GM12878 (cell line): ENCODE measurements around the gene ARHGAP26. TPM values are rescaled to one million over a fixed set of nuclear protein-coding genes. Genes with fewer than 3 reads are reported as not detected.

Source experiments
- ATAC-seq: fragments of 200-7000 bp; cut with Tn5 transposase; 3 replicates; pipeline ENCODE4 v1.9.1; 2020; ENCODE audit warnings: mild to moderate bottlenecking, moderate library complexity
- BruUV-seq: library from RNA; stranded (reverse); fragments of 400-500 nt; replicated peaks from 2 replicates; lab custom pipeline; 2021; lab: Mats Ljungman, UMichigan
- CTCF ChIA-PET: fragments of 300-600 bp; sonication (Branson Sonifier 250); formaldehyde crosslinking; extraction: SDS; loops from one replicate; lab custom pipeline; 2021; ENCODE audit warnings: inconsistent platforms; lab: Yijun Ruan, JAX
- POLR2A ChIA-PET: fragments of 350-600 bp; formaldehyde crosslinking; extraction: SDS; loops from one replicate; lab custom pipeline; 2021; ENCODE audit warnings: inconsistent platforms; lab: Charles Lee
- RAD21 ChIA-PET: fragments of 300-600 bp; sonication (Branson Sonifier 250); formaldehyde crosslinking; loops from one replicate; lab custom pipeline; 2023; ENCODE audit warnings: antibody characterized with exemption; ENCODE audit not compliant: unreplicated experiment; lab: Charles Lee
- SMC1A ChIA-PET: fragments of 300-600 bp; sonication (Branson Sonifier 250); formaldehyde crosslinking; loops from one replicate; lab custom pipeline; 2023; ENCODE audit not compliant: unreplicated experiment, uncharacterized antibody; lab: Charles Lee
- DNase-seq: peaks from one replicate; pipeline ENCODE4 v3.0.0-alpha.2; 2011; ENCODE audit warnings: low read depth, low spot score
- FAIRE-seq: peaks from 3 replicates; lab custom pipeline; 2011; peaks lifted over from hg19 to GRCh38; lab: Jason Lieb, UNC
- H2AFZ ChIP-seq: 2 replicates; pipeline ENCODE4 v1.6.0; 2011; ENCODE audit warnings: low read depth, low read length, control low read depth; ENCODE audit not compliant: control insufficient read depth
- H3K27ac ChIP-seq: 2 replicates; pipeline ENCODE4 v1.5.1; 2011; ENCODE audit warnings: control low read depth; ENCODE audit not compliant: control insufficient read depth, insufficient read depth
- H3K27me3 ChIP-seq, 2 experiments: replicated peaks in 1 of 2; 2 replicates each; pipeline versions ENCODE4 v1.6.0 to v1.6.1; 2011; ENCODE audit warnings: low read length in 1 of 2; ENCODE audit not compliant: control insufficient read depth in 2 of 2, insufficient read depth in 2 of 2
- H3K36me3 ChIP-seq, 2 experiments: 2 replicates each; pipeline ENCODE4 v1.5.1; 2011; ENCODE audit warnings: low read length in 1 of 2; ENCODE audit not compliant: control insufficient read depth in 2 of 2, insufficient read depth in 2 of 2
- H3K4me1 ChIP-seq: 2 replicates; pipeline ENCODE4 v1.6.1; 2011; ENCODE audit warnings: mild to moderate bottlenecking, low read length, moderate library complexity, mixed read lengths; ENCODE audit not compliant: control insufficient read depth, insufficient read depth
- H3K4me2 ChIP-seq: 2 replicates; pipeline ENCODE4 v1.6.0; 2011; ENCODE audit warnings: control low read depth; ENCODE audit not compliant: control insufficient read depth, insufficient read depth
- H3K4me3 ChIP-seq: fragments of 200-600 bp; sonication (generic); 2 replicates; pipeline ENCODE4 v1.5.1; 2016
- H3K79me2 ChIP-seq: 2 replicates; pipeline ENCODE4 v1.6.0; 2011; ENCODE audit warnings: low read length; ENCODE audit not compliant: control insufficient read depth, insufficient read depth
- H3K9ac ChIP-seq: 2 replicates; pipeline ENCODE4 v1.8.0; 2011; ENCODE audit warnings: low read length, control low read depth, mixed read lengths; ENCODE audit not compliant: control insufficient read depth, insufficient read depth
- H3K9me3 ChIP-seq: replicated peaks from 3 replicates; pipeline ENCODE4 v1.5.1; 2011; ENCODE audit warnings: mild to moderate bottlenecking, low read length; ENCODE audit not compliant: control insufficient read depth, insufficient read depth
- H4K20me1 ChIP-seq: 2 replicates; pipeline ENCODE4 v1.6.0; 2011; ENCODE audit not compliant: control insufficient read depth, insufficient read depth
- CEBPZ ChIP-seq: fragments of 150-350 bp; IDR thresholded peaks from 2 replicates; pipeline ENCODE4 v1.6.1; 2016; ENCODE audit warnings: low read depth, low read length
- CREB1 ChIP-seq: IDR thresholded peaks from 2 replicates; pipeline ENCODE4 v1.6.1; 2012; ENCODE audit warnings: low read depth, mild to moderate bottlenecking, inconsistent platforms
- E4F1 ChIP-seq: fragments of 450-650 bp; IDR thresholded peaks from 2 replicates; pipeline ENCODE4 v1.6.1; 2018; ENCODE audit warnings: borderline replicate concordance, mild to moderate bottlenecking; ENCODE audit not compliant: partially characterized antibody
- JUND ChIP-seq: IDR thresholded peaks from 2 replicates; pipeline ENCODE4 v1.6.1; 2012; ENCODE audit warnings: low read depth, mild to moderate bottlenecking, low read length, improper control_type of control experiment, moderate library complexity
- NFIC ChIP-seq: IDR thresholded peaks from 2 replicates; pipeline ENCODE4 v1.6.1; 2012; ENCODE audit warnings: low read depth, mild to moderate bottlenecking, inconsistent platforms, low read length, moderate library complexity
- POLR2AphosphoS5 ChIP-seq: IDR thresholded peaks from 2 replicates; pipeline ENCODE4 v1.6.1; 2011; ENCODE audit warnings: mild to moderate bottlenecking, low read length, inconsistent platforms
- POU2F2 ChIP-seq: IDR thresholded peaks from 3 replicates; pipeline ENCODE4 v1.6.1; 2011; ENCODE audit warnings: low read depth, mild to moderate bottlenecking, low read length, borderline replicate concordance
- SKIL ChIP-seq: fragments of 450-650 bp; IDR thresholded peaks from 2 replicates; pipeline ENCODE4 v1.6.1; 2017; ENCODE audit warnings: mild to moderate bottlenecking, low read depth, inconsistent platforms; ENCODE audit not compliant: poor library complexity, severe bottlenecking
- SUPT20H ChIP-seq: IDR thresholded peaks from 2 replicates; pipeline ENCODE4 v1.6.1; 2011; ENCODE audit warnings: low read depth, mild to moderate bottlenecking, low read length, moderate library complexity, borderline replicate concordance; ENCODE audit not compliant: control insufficient read depth
- TCF12 ChIP-seq: IDR thresholded peaks from 2 replicates; pipeline ENCODE4 v1.6.1; 2011; ENCODE audit warnings: low read depth, mild to moderate bottlenecking, low read length
- USF1 ChIP-seq: IDR thresholded peaks from 2 replicates; pipeline ENCODE4 v1.6.1; 2011; ENCODE audit warnings: borderline replicate concordance, low read depth, mild to moderate bottlenecking, moderate library complexity, mixed read lengths, low read length; ENCODE audit not compliant: insufficient read depth; ENCODE audit errors: extremely low read length
- WRNIP1 ChIP-seq: IDR thresholded peaks from 2 replicates; pipeline ENCODE4 v1.6.1; 2011; ENCODE audit warnings: low read depth, low read length, improper control_type of control experiment, borderline replicate concordance
- WGBS: methylation state at CpG from one replicate; pipeline ENCODE4 v1.1.6; 2016; ENCODE audit warnings: low lambda C conversion rate; ENCODE audit not compliant: insufficient replicate concordance, insufficient coverage; ENCODE audit errors: missing lambda C conversion rate; 5-methylcytosine and 5-hydroxymethylcytosine counted together
- in situ Hi-C: fragments of 300-500 bp; cut with MboI; formaldehyde crosslinking; loops from 9 replicates; pipeline ENCODE4 v1.14.3; 2018; ENCODE audit warnings: mixed read lengths
- intact Hi-C: fragments of 100-400 bp; cut with micrococcal nuclease; formaldehyde crosslinking; loops from one replicate; pipeline ENCODE4 v1.14.2; 2022; ENCODE audit not compliant: unreplicated experiment
- polyA plus RNA-seq, 11 experiments: library from polyadenylated mRNA; depleted of rRNA in 4 of 11; unstranded in 6 of 11; stranded (reverse) in 5 of 11; fragments of >200 nt; fragmentation: Nextera tagmentation in 4 of 11; fragmentation: Illumina TruSeq in 1 of 11; extraction: Ambion mirVana in 4 of 11; extraction: Trizol in 1 of 11; gene quantifications; 1 replicate in 1 of 11; 2 replicates in 10 of 11; pipeline versions ENCODE4 v1.2.1 to v1.2.3, GENCODE V29; 2011 to 2016; ENCODE audit warnings: inconsistent platforms in 2 of 11, missing spikeins in 2 of 11, low read depth in 1 of 11
- total RNA-seq, 4 experiments: library from RNA; depleted of rRNA in 3 of 4; stranded (reverse); fragments of >200 nt in 3 of 4; fragmentation: Illumina TruSeq in 1 of 4; extraction: Trizol in 1 of 4; gene quantifications; 2 replicates each; pipeline versions ENCODE4 v1.2.1 to v1.2.3, GENCODE V29; 2013 to 2021

Gene ARHGAP26
- total and polyA plus RNA-seq, 10 of the 15 experiments (the other 5 are each of a cell fraction or from before 2014, with no cell fraction given): 9.4 to 41.5 (median 19.3) TPM

- intact Hi-C loops: loop anchor here (2.0 kb wide), 1 partner anchor 94 kb away; no protein-coding TSS in a partner anchor
- SMC1A ChIA-PET: interaction anchor here (0.7 to 2.2 kb wide), 4 partner anchors 11 to 98 kb away, joined by 3 to 10 read pairs (median 4); no protein-coding TSS in a partner anchor
- no peak for DNase-seq
- H3K4me2 ChIP-seq: peak overlapping the region; percentile 9; the same call in 1 of the 2 replicates
- H3K9me3 ChIP-seq: no peaks in the 10 kb centered on the region
- no peak overlapping the region for H3K4me3 ChIP-seq
- POLR2A ChIA-PET: no interaction called here
- no peaks in the 10 kb centered on the region for H4K20me1 ChIP-seq
- in situ Hi-C loops: no loop called here
- no TSS peak for BruUV-seq
- H3K79me2 ChIP-seq: peaks cover 5% of the 10 kb centered on the region; the same call in 1 of the 2 replicates
- RAD21 ChIA-PET: interaction anchor here (1.0 to 1.4 kb wide), 4 partner anchors 58 to 110 kb away, joined by 3 to 9 read pairs (median 4); no protein-coding TSS in a partner anchor
- TF ChIP-seq SKIL: no peak
- TF ChIP-seq CEBPZ: no peak
- TF ChIP-seq E4F1: no peak
- TF ChIP-seq CREB1: no peak
- no peak for TF ChIP-seq JUND
- TF ChIP-seq POU2F2: no peak
- no peak for TF ChIP-seq TCF12
- no peak for TF ChIP-seq WRNIP1
- TF ChIP-seq USF1: no peak
- TF ChIP-seq NFIC: no peak
- TF ChIP-seq POLR2AphosphoS5: no peak
- no peak for TF ChIP-seq SUPT20H
- no peaks in the 10 kb centered on the region for H3K36me3 ChIP-seq
- no peak overlapping the region for H3K27ac ChIP-seq
- H3K9ac ChIP-seq: no peak overlapping the region
- no peak for ATAC-seq
- peaks cover 0 to 3% of the 10 kb centered on the region in 2 experiments; a peak in 3 of 4 replicates for H3K27me3 ChIP-seq
- CTCF ChIA-PET: interaction anchor here (0.9 to 3.5 kb wide), 7 partner anchors 14 to 118 kb away, joined by 3 to 15 read pairs (median 5); no protein-coding TSS in a partner anchor
- FAIRE-seq: no peak
- H2AFZ ChIP-seq: no peak overlapping the region
- 66% methylated on average over 6 of the region's 6 CpGs for WGBS
- H3K4me1 ChIP-seq: peaks cover 5% of the 10 kb centered on the region; the same call in 1 of the 2 replicates
These were observed 2.5 kb downstream of the ARHGAP26 start for GRCh38 chr5:142772446-142773293.
